HEK293T (cell line): ENCODE measurements around the gene ROPN1B.
"Not testable (repeated sequence)": the region's sequence is repeated elsewhere in the genome, so short reads cannot be mapped to it uniquely, and the experiment has no call there.

Source experiments
- BHLHE40 ChIP-seq: fragments of 450-650 bp; IDR thresholded peaks from 2 replicates; pipeline ENCODE4 v1.6.1; 2016; ENCODE audit warnings: mild to moderate bottlenecking, moderate library complexity, borderline replicate concordance
- CTBP1 ChIP-seq: fragments of 450-650 bp; IDR thresholded peaks from 2 replicates; pipeline ENCODE4 v1.6.1; 2016; ENCODE audit warnings: borderline replicate concordance
- FOXA1 ChIP-seq: fragments of 450-650 bp; IDR thresholded peaks from 2 replicates; pipeline ENCODE4 v1.6.1; 2016; ENCODE audit warnings: mild to moderate bottlenecking
- FOXK2 ChIP-seq: fragments of 450-650 bp; IDR thresholded peaks from 2 replicates; pipeline ENCODE4 v1.6.1; 2016; ENCODE audit warnings: mild to moderate bottlenecking
- NFRKB ChIP-seq: fragments of 450-650 bp; IDR thresholded peaks from 2 replicates; pipeline ENCODE4 v1.6.1; 2016; ENCODE audit warnings: mild to moderate bottlenecking, moderate library complexity
- PKNOX1 ChIP-seq: fragments of 450-650 bp; IDR thresholded peaks from 2 replicates; pipeline ENCODE4 v1.6.1; 2016
- SP1 ChIP-seq: fragments of 450-650 bp; IDR thresholded peaks from 2 replicates; pipeline ENCODE4 v1.6.1; 2017

- not testable (repeated sequence) for TF ChIP-seq PKNOX1, SP1, BHLHE40, NFRKB, CTBP1, FOXK2, FOXA1
Observed at GRCh38 chr3:125933397-125934173, 35.4 kb upstream of the ROPN1B start.
